Measurements from ENCODE around the gene NT5DC1. TPM values are rescaled to one million over a fixed set of nuclear protein-coding genes. Genes with fewer than 3 reads are reported as not detected.

NT5DC1 gene
- total and polyA plus RNA-seq, 10 of the 15 experiments (the other 5 are each of a cell fraction or from before 2014, with no cell fraction given), result 40.8 to 140 (median 66.8) TPM

- TF ChIP-seq SMAD5 (IDR thresholded peaks at IDR 0.05; ENCODE audit: low read depth), result no peak
- TF ChIP-seq JUNB (IDR thresholded peaks at IDR 0.05), result no peak
- no peak for TF ChIP-seq RAD21 (IDR thresholded peaks at IDR 0.05; ENCODE audit: insufficient read depth, low read depth, low read length)
- TF ChIP-seq ASH2L (IDR thresholded peaks at IDR 0.05; ENCODE audit: borderline replicate concordance, low read depth), result no peak
- TF ChIP-seq ATF2 (IDR thresholded peaks at IDR 0.05; ENCODE audit: low read length), result no peak
- no peak for TF ChIP-seq ESRRA (IDR thresholded peaks at IDR 0.05; ENCODE audit: low read length)
Observed at GRCh38 chr6:116290799-116291198, 190.1 kb downstream of the NT5DC1 start (continued).

GRCh38 chr6:116291701-116292396, 191.2 kb downstream of the NT5DC1 start:
- RAD21 ChIA-PET (ENCODE audit: unreplicated experiment), result interaction anchor here (1.3 kb wide), 1 partner anchor 243 kb away, joined by 4 read pairs; no protein-coding TSS in a partner anchor
- TF ChIP-seq MEF2A (IDR thresholded peaks at IDR 0.05; ENCODE audit: insufficient read depth, low read depth, low read length), result 0 out of 2 replicates have a peak, but pooled peaks have one; percentile 15
- TF ChIP-seq ZZZ3 (IDR thresholded peaks at IDR 0.05; ENCODE audit: control insufficient read depth, insufficient read length, low read depth), result no peak

More at GRCh38 chr6:116291701-116292396, 191.2 kb downstream of the NT5DC1 start:
- Histone ChIP-seq H2AFZ (ENCODE audit: control insufficient read depth, low read depth, low read length) (peak overlapping the region; percentile 16; the same call in 1 of the 2 replicates), H3K36me3 (ENCODE audit: control insufficient read depth in 2 of 2, insufficient read depth in 2 of 2, low read length in 1 of 2) (no peaks in the 10 kb centered on the region), H3K4me1 (ENCODE audit: control insufficient read depth, insufficient read depth, low read length) (peaks cover 3% of the 10 kb centered on the region; the same call in 1 of the 2 replicates), H3K27me3 (replicated peaks in 1 of 2; ENCODE audit: control insufficient read depth in 2 of 2, insufficient read depth in 2 of 2, low read length in 1 of 2) (no peaks in the 10 kb centered on the region), H3K4me2 (ENCODE audit: control insufficient read depth, insufficient read depth) (no peak overlapping the region), H4K20me1 (ENCODE audit: control insufficient read depth, insufficient read depth) (no peaks in the 10 kb centered on the region), H3K79me2 (ENCODE audit: control insufficient read depth, insufficient read depth, low read length) (no peaks in the 10 kb centered on the region), H3K27ac (ENCODE audit: control insufficient read depth, insufficient read depth) (no peak overlapping the region; the same call in 1 of the 2 replicates), H3K9ac (ENCODE audit: control insufficient read depth, insufficient read depth, low read length) (no peak overlapping the region), H3K9me3 (replicated peaks; ENCODE audit: control insufficient read depth, insufficient read depth, low read length) (no peaks in the 10 kb centered on the region), H3K4me3 (no peak overlapping the region)
- ATAC-seq (no peak), FAIRE-seq (no peak), DNase-seq (ENCODE audit: low read depth, low spot score) (no peak)
- ChIA-PET POLR2A (no interaction called here), SMC1A (ENCODE audit: uncharacterized antibody, unreplicated experiment) (interaction anchor here (1.0 to 7.4 kb wide), 11 partner anchors 19 to 270 kb away, joined by 3 to 39 read pairs (median 4); no protein-coding TSS in a partner anchor), CTCF (interaction anchor here (0.7 to 3.2 kb wide), 4 partner anchors 14 to 242 kb away, joined by 3 to 28 read pairs (median 5); no protein-coding TSS in a partner anchor)
- intact Hi-C loops (cut with micrococcal nuclease; ENCODE audit: unreplicated experiment) (no loop called here), in situ Hi-C loops (cut with MboI) (no loop called here)
- 25% methylated on average over 4 of the region's 4 CpGs for WGBS (ENCODE audit: insufficient coverage, insufficient replicate concordance, low lambda C conversion rate, missing lambda C conversion rate)
- no TSS peak for BruUV-seq (replicated peaks)

Measured in GM12878 (cell line).